Lower leg skin (tissue), 3 donors: Measurements from ENCODE around the gene KCNB1.

Experiments used
- POLR2A ChIP-seq, 2 donors: fragments of 450-650 bp; IDR thresholded peaks; one replicate each; pipeline ENCODE4 v1.6.1; 2016 to 2017; ENCODE audit warnings: antibody characterized with exemption in 2 of 2, mild to moderate bottlenecking in 1 of 2, moderate library complexity in 1 of 2
- TF ChIP-seq, protein P1 (sequence below), 3 donors: fragments of 450-650 bp; IDR thresholded peaks; one replicate each; pipeline ENCODE4 v1.5.1; 2016; ENCODE audit warnings: antibody characterized with exemption in 3 of 3, mild to moderate bottlenecking in 3 of 3, moderate library complexity in 2 of 3

DNA sequence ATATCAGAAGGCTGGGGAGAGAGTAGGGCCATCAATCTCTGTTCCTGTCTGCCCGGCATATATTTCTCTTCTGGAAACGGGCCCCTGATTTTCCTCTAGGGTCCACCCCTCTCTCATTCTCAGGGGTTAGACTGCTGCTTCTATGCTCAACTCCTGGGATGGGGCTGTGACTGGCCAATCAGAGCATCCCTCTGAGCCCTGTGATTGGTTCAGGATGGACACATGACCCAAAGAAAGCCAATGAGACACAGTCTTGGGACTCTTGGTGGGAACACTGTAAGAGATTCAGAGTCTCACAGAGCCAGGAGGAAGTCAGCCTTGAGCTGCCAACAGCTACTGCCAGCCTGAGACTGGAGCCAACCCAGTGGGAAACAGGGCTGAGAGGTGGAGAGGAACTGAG is 31.0 kb upstream of the KCNB1 start:
- TF ChIP-seq POLR2A (IDR thresholded peaks at IDR 0.05), result no peak
- TF ChIP-seq, protein P1, sequence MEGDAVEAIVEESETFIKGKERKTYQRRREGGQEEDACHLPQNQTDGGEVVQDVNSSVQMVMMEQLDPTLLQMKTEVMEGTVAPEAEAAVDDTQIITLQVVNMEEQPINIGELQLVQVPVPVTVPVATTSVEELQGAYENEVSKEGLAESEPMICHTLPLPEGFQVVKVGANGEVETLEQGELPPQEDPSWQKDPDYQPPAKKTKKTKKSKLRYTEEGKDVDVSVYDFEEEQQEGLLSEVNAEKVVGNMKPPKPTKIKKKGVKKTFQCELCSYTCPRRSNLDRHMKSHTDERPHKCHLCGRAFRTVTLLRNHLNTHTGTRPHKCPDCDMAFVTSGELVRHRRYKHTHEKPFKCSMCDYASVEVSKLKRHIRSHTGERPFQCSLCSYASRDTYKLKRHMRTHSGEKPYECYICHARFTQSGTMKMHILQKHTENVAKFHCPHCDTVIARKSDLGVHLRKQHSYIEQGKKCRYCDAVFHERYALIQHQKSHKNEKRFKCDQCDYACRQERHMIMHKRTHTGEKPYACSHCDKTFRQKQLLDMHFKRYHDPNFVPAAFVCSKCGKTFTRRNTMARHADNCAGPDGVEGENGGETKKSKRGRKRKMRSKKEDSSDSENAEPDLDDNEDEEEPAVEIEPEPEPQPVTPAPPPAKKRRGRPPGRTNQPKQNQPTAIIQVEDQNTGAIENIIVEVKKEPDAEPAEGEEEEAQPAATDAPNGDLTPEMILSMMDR (IDR thresholded peaks at IDR 0.05), result no peak
